HepG2 (cell line): Measurements from ENCODE around the gene ZBED3. TPM values are rescaled to one million over a fixed set of nuclear protein-coding genes. Genes with fewer than 3 reads are reported as not detected.

Source experiments
- ATAC-seq: fragments of 200-7000 bp; cut with Tn5 transposase; 3 replicates; pipeline ENCODE4 v1.9.1; 2020; ENCODE audit warnings: mild to moderate bottlenecking, moderate library complexity
- BruUV-seq: library from RNA; stranded (reverse); fragments of 400-500 nt; replicated peaks from 2 replicates; lab custom pipeline; 2021; lab: Mats Ljungman, UMichigan
- CTCF ChIA-PET: fragments of 300-600 bp; formaldehyde crosslinking; extraction: SDS; loops from one replicate; lab custom pipeline; 2021; ENCODE audit warnings: low total read pairs, inconsistent platforms, low intra/inter-chr PET ratio; lab: Yijun Ruan, JAX
- POLR2A ChIA-PET: fragments of 350-600 bp; sonication (Branson Sonifier 250); formaldehyde crosslinking; loops from one replicate; lab custom pipeline; 2020; ENCODE audit warnings: antibody characterized with exemption, inconsistent platforms; lab: Yijun Ruan, JAX
- DNase-seq: peaks from one replicate; pipeline ENCODE4 v3.0.0-alpha.2; 2015; ENCODE audit warnings: low spot score
- FAIRE-seq: peaks from 3 replicates; lab custom pipeline; 2011; peaks lifted over from hg19 to GRCh38; lab: Jason Lieb, UNC
- H2AFZ ChIP-seq: one replicate; pipeline ENCODE4 v1.6.1; 2011; ENCODE audit warnings: low read length, inconsistent platforms
- H3K27ac ChIP-seq: fragments of 300-600 bp; 3 replicates; pipeline ENCODE4 v1.8.0; 2011; ENCODE audit warnings: mixed run types, mild to moderate bottlenecking, mixed read lengths, low read length, inconsistent platforms; ENCODE audit not compliant: insufficient read depth; ENCODE audit errors: extremely low read length
- H3K27me3 ChIP-seq, 2 experiments: fragments of 200-600 bp in 1 of 2; 2 replicates in 1 of 2; 3 replicates in 1 of 2; pipeline versions ENCODE4 v1.6.0 to v1.8.0; 2011; ENCODE audit warnings: low read length in 2 of 2, mild to moderate bottlenecking in 2 of 2, moderate library complexity in 2 of 2, inconsistent platforms in 1 of 2; ENCODE audit not compliant: insufficient read depth in 2 of 2, control insufficient read depth in 1 of 2
- H3K36me3 ChIP-seq, 2 experiments: fragments of 200-600 bp in 1 of 2; replicated peaks in 1 of 2; 2 replicates in 1 of 2; 3 replicates in 1 of 2; pipeline versions ENCODE4 v1.5.1 to v1.8.0; 2011; ENCODE audit warnings: low read length in 2 of 2, inconsistent platforms in 1 of 2; ENCODE audit not compliant: insufficient read depth in 2 of 2, control insufficient read depth in 1 of 2
- H3K4me1 ChIP-seq: 2 replicates; pipeline ENCODE4 v1.5.1; 2012; ENCODE audit warnings: low read length, inconsistent platforms; ENCODE audit not compliant: insufficient read depth
- H3K4me2 ChIP-seq: 2 replicates; pipeline ENCODE4 v1.6.0; 2011; ENCODE audit warnings: low read depth, low read length, inconsistent platforms
- H3K4me3 ChIP-seq, 3 experiments: fragments of 200-600 bp in 1 of 3; sonication (generic), shearing (Covaris generic) in 1 of 3; replicated peaks in 1 of 3; 2 replicates each; pipeline ENCODE4 v1.5.1; 2011 to 2016; ENCODE audit warnings: low read length in 3 of 3, inconsistent platforms in 2 of 3, low read depth in 2 of 3, mild to moderate bottlenecking in 2 of 3, control low read depth in 1 of 3, mixed read lengths in 1 of 3; ENCODE audit not compliant: insufficient read depth in 1 of 3
- H3K79me2 ChIP-seq: one replicate; pipeline ENCODE4 v1.6.1; 2011; ENCODE audit warnings: low read length, inconsistent platforms; ENCODE audit not compliant: insufficient read depth
- H3K9ac ChIP-seq: 2 replicates; pipeline ENCODE4 v1.6.0; 2011; ENCODE audit warnings: mild to moderate bottlenecking, low read depth, low read length, inconsistent platforms; ENCODE audit not compliant: insufficient read depth
- H3K9me3 ChIP-seq: 2 replicates; pipeline ENCODE4 v1.5.1; 2012; ENCODE audit warnings: mild to moderate bottlenecking, low read length
- H4K20me1 ChIP-seq: 2 replicates; pipeline ENCODE4 v1.6.0; 2011; ENCODE audit warnings: inconsistent platforms, mild to moderate bottlenecking, low read length, moderate library complexity; ENCODE audit not compliant: insufficient read depth
- ADNP ChIP-seq: sonication (generic); formaldehyde crosslinking; IDR thresholded peaks from 2 replicates; pipeline ENCODE4 v1.4.0; 2020; ENCODE audit warnings: missing genetic modification reagents
- CENPX ChIP-seq: sonication (generic); formaldehyde crosslinking; IDR thresholded peaks from 2 replicates; pipeline ENCODE4 v1.9.0; 2021; ENCODE audit warnings: mild to moderate bottlenecking, missing genetic modification reagents, moderate library complexity
- DMAP1 ChIP-seq: IDR thresholded peaks from 2 replicates; pipeline ENCODE4 v1.6.1; 2016
- FOXP1 ChIP-seq, 2 experiments: fragments of 450-650 bp in 1 of 2; IDR thresholded peaks; 2 replicates each; pipeline ENCODE4 v1.6.1; 2017 to 2018; ENCODE audit warnings: antibody characterized with exemption in 1 of 2
- HOXA7 ChIP-seq: sonication (generic); formaldehyde crosslinking; IDR thresholded peaks from 2 replicates; pipeline ENCODE4 v1.8.1; 2022; ENCODE audit warnings: mild to moderate bottlenecking, missing genetic modification reagents, moderate library complexity
- KLF13 ChIP-seq: sonication (generic); formaldehyde crosslinking; IDR thresholded peaks from 2 replicates; pipeline ENCODE4 v1.4.0; 2020; ENCODE audit warnings: mild to moderate bottlenecking, missing genetic modification reagents
- NFE2 ChIP-seq: sonication (generic); formaldehyde crosslinking; IDR thresholded peaks from 2 replicates; pipeline ENCODE4 v1.4.0; 2020; ENCODE audit warnings: missing genetic modification reagents
- NFYB ChIP-seq: sonication (generic); formaldehyde crosslinking; IDR thresholded peaks from 2 replicates; pipeline ENCODE4 v1.4.0; 2020; ENCODE audit warnings: missing genetic modification reagents
- STAT5B ChIP-seq: sonication (generic); formaldehyde crosslinking; IDR thresholded peaks from 2 replicates; pipeline ENCODE4 v1.4.0; 2020; ENCODE audit warnings: missing genetic modification reagents
- ZNF143 ChIP-seq: sonication (generic); formaldehyde crosslinking; IDR thresholded peaks from 2 replicates; pipeline ENCODE4 v1.4.0; 2020; ENCODE audit warnings: missing genetic modification reagents
- ZNF263 ChIP-seq: sonication (generic); formaldehyde crosslinking; IDR thresholded peaks from 2 replicates; pipeline ENCODE4 v1.4.0; 2020; ENCODE audit warnings: missing genetic modification reagents
- ZNF670 ChIP-seq: sonication (generic); formaldehyde crosslinking; IDR thresholded peaks from 2 replicates; pipeline ENCODE4 v1.8.0; 2022; ENCODE audit warnings: mild to moderate bottlenecking, missing genetic modification reagents, borderline replicate concordance
- ZNF766 ChIP-seq: sonication (generic); formaldehyde crosslinking; IDR thresholded peaks from 2 replicates; pipeline ENCODE4 v1.5.0; 2020; ENCODE audit warnings: missing genetic modification reagents, borderline replicate concordance
- ZSCAN29 ChIP-seq: sonication (generic); formaldehyde crosslinking; conservative IDR thresholded peaks from 2 replicates; pipeline ENCODE4 v1.4.0; 2020; ENCODE audit warnings: mild to moderate bottlenecking, missing genetic modification reagents
- WGBS: methylation state at CpG from one replicate; pipeline ENCODE4 v1.1.6; 2017; ENCODE audit warnings: low lambda C conversion rate; 5-methylcytosine and 5-hydroxymethylcytosine counted together
- in situ Hi-C: cut with HindIII; loops from 2 replicates; pipeline ENCODE4 v1.10.0; 2017; ENCODE audit warnings: low pct_unique_long_range_greater_than_20kb; ENCODE audit not compliant: extremely low pct_ligation_motif_present
- intact Hi-C: fragments of 100-400 bp; cut with micrococcal nuclease; formaldehyde crosslinking; loops from one replicate; pipeline ENCODE4 v1.10.0; 2022; ENCODE audit not compliant: unreplicated experiment
- polyA plus RNA-seq, 8 experiments: library from polyadenylated mRNA; depleted of rRNA in 3 of 8; stranded (reverse) in 7 of 8; unstranded in 1 of 8; fragments of >200 nt; fragmentation: Illumina TruSeq in 4 of 8; extraction: Trizol in 4 of 8; gene quantifications; 2 replicates each; pipeline versions ENCODE4 v1.2.1 to v1.2.3, GENCODE V29; 2011 to 2016; ENCODE audit warnings: low read depth in 4 of 8, missing spikeins in 1 of 8, mixed read lengths in 1 of 8; ENCODE audit not compliant: insufficient read depth in 1 of 8
- total RNA-seq, 5 experiments: library from RNA; depleted of rRNA; stranded (reverse); fragments of >200 nt; fragmentation: Illumina TruSeq; extraction: Trizol; gene quantifications; 2 replicates each; pipeline ENCODE4 v1.2.3, GENCODE V29; 2016; ENCODE audit warnings: low read depth in 1 of 5
- TF ChIP-seq, protein P1 (sequence below): sonication (generic); formaldehyde crosslinking; IDR thresholded peaks from 2 replicates; pipeline ENCODE4 v1.5.0; 2020; ENCODE audit warnings: mild to moderate bottlenecking, missing genetic modification reagents
- TF ChIP-seq, protein P2 (sequence below): sonication (generic); formaldehyde crosslinking; IDR thresholded peaks from 2 replicates; pipeline ENCODE4 v1.4.0; 2020; ENCODE audit warnings: mild to moderate bottlenecking, missing genetic modification reagents

The ZBED3 gene
- total and polyA plus RNA-seq, 2 of the 13 experiments (the other 11 are each of a cell fraction or from before 2014, with no cell fraction given) = 2.3 to 8.1 TPM

DNA sequence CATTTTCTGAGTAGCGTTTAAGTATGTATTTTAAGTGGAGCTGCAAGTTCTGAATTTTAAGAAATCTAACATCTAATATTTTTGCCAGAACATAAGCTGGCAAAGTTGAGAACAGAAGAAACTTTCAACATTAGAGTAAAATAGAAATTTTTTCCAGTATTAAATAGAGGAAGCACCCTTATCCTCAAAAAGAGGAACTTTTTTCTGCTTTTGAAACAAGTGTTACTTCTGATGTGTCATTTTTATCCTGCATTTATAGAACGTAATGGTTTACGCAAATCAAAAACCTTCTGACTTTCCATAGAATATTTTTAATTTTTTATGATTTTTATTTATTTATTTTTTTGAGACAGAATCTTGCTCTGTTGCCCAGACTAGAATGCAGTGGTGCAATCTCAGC is 21.8 kb downstream of the ZBED3 start (continued):
- TF ChIP-seq, protein P1, sequence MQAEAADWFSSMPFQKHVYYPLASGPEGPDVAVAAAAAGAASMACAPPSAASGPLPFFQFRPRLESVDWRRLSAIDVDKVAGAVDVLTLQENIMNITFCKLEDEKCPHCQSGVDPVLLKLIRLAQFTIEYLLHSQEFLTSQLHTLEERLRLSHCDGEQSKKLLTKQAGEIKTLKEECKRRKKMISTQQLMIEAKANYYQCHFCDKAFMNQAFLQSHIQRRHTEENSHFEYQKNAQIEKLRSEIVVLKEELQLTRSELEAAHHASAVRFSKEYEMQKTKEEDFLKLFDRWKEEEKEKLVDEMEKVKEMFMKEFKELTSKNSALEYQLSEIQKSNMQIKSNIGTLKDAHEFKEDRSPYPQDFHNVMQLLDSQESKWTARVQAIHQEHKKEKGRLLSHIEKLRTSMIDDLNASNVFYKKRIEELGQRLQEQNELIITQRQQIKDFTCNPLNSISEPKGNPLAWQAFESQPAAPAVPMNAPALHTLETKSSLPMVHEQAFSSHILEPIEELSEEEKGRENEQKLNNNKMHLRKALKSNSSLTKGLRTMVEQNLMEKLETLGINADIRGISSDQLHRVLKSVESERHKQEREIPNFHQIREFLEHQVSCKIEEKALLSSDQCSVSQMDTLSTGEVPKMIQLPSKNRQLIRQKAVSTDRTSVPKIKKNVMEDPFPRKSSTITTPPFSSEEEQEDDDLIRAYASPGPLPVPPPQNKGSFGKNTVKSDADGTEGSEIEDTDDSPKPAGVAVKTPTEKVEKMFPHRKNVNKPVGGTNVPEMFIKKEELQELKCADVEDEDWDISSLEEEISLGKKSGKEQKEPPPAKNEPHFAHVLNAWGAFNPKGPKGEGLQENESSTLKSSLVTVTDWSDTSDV (CRISPR knock-in tag) = no peak
- TF ChIP-seq FOXP1 (IDR thresholded peaks at IDR 0.05) (no peak), FOXP1 (CRISPR knock-in tag; IDR thresholded peaks at IDR 0.05) (no peak), NFE2 (CRISPR knock-in tag) (no peak)

DNA sequence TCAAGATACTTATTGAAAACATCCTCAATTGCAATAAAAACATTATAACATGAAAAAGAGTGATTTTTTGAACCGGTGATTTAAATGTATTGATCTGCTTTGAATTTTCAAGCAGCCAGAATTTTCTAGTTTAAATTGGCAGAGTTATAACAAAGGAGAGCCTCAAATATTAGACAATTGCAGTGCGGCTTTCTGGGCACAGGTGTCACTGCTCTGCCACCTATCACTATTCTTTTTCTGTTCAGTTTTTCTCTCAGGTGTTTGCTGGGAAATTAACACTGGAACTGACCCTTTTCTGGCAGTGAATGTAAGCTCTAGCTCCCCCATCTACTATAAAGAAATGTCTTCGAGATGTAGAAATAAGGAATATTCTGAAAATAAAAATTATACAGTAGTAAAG is 23.0 kb downstream of the ZBED3 start:
- no peaks in the 10 kb centered on the region for H3K27me3 ChIP-seq
- TF ChIP-seq ADNP = no peak
- no peak for TF ChIP-seq ZNF766 (CRISPR knock-in tag)
- no peak for TF ChIP-seq ZSCAN29
- TF ChIP-seq HOXA7 (CRISPR knock-in tag) = no peak
- no peak for TF ChIP-seq STAT5B (CRISPR knock-in tag)
- TF ChIP-seq ZNF263 (CRISPR knock-in tag) = no peak
- TF ChIP-seq, protein P2, sequence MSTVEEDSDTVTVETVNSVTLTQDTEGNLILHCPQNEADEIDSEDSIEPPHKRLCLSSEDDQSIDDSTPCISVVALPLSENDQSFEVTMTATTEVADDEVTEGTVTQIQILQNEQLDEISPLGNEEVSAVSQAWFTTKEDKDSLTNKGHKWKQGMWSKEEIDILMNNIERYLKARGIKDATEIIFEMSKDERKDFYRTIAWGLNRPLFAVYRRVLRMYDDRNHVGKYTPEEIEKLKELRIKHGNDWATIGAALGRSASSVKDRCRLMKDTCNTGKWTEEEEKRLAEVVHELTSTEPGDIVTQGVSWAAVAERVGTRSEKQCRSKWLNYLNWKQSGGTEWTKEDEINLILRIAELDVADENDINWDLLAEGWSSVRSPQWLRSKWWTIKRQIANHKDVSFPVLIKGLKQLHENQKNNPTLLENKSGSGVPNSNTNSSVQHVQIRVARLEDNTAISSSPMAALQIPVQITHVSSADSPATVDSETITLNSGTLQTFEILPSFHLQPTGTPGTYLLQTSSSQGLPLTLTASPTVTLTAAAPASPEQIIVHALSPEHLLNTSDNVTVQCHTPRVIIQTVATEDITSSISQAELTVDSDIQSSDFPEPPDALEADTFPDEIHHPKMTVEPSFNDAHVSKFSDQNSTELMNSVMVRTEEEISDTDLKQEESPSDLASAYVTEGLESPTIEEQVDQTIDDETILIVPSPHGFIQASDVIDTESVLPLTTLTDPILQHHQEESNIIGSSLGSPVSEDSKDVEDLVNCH (CRISPR knock-in tag) = no peak
- no peak for TF ChIP-seq KLF13 (CRISPR knock-in tag)
- no peak for TF ChIP-seq ZNF670 (CRISPR knock-in tag)
- no peak for TF ChIP-seq DMAP1
- TF ChIP-seq ZNF143 (CRISPR knock-in tag) = no peak
- TF ChIP-seq, protein P1 (CRISPR knock-in tag) = no peak
- TF ChIP-seq CENPX (CRISPR knock-in tag) = no peak
- no peak for TF ChIP-seq NFYB (CRISPR knock-in tag)
- no peak overlapping the region for H3K9ac ChIP-seq
- CTCF ChIA-PET = no interaction called here
- no peaks in the 10 kb centered on the region for H3K79me2 ChIP-seq
- FAIRE-seq (peak; percentile 21), DNase-seq (no peak), ATAC-seq (no peak)
- H3K4me1 ChIP-seq = no peaks in the 10 kb centered on the region
- H3K36me3 ChIP-seq = peaks cover 1 to 33% of the 10 kb centered on the region in 2 experiments
- no peaks in the 10 kb centered on the region for H4K20me1 ChIP-seq
- no peaks in the 10 kb centered on the region for H3K9me3 ChIP-seq
- BruUV-seq = no TSS peak
- H2AFZ ChIP-seq = no peak overlapping the region
- H3K4me3 ChIP-seq = no peak overlapping the region
- H3K4me2 ChIP-seq = no peak overlapping the region
- POLR2A ChIA-PET = no interaction called here
- intact Hi-C loops = no loop called here
- H3K27ac ChIP-seq = no peak overlapping the region
- in situ Hi-C loops = no loop called here
- WGBS = 77% methylated on average over 3 of the region's 3 CpGs
